SIG-M5 (cell line): Measurements from ENCODE around the gene SLC6A7.

Experiments
- DNase-seq: peaks from one replicate; lab custom pipeline; 2025; lab: John Stamatoyannopoulos, UW

SLC6A7 gene

GRCh38 chr5:150173161-150173560 is 16.7 kb upstream of the SLC6A7 start:
- no peak for DNase-seq

GRCh38 chr5:150174285-150174684 is 15.6 kb upstream of the SLC6A7 start:
- no peak for DNase-seq

- no peak for DNase-seq
Observed at GRCh38 chr5:150175076-150175475, 14.8 kb upstream of the SLC6A7 start.

- DNase-seq = no peak
Observed at GRCh38 chr5:150175536-150175935, 14.3 kb upstream of the SLC6A7 start.

- DNase-seq = no peak
Observed at GRCh38 chr5:150176745-150177477, 13.0 kb upstream of the SLC6A7 start.

DNA sequence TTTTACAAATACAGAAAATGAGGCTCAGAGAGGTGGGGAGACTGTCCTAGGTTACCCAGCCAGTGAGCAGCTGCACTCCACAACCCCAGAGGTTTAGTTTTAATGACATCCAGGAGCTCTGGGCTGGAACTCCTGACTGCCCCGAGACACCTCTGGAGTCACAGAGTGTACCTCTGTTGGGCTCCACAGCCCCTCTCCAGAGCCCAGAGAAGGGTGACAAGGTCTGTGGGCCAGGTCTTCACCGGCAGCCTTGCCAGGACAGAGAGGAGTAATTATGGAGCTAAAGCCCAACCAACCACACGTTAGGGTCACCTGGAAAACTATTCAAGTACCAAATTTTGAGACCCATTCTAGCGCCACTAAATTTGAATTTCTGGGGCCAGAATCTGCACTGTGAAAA is 12.1 kb upstream of the SLC6A7 start:
- no peak for DNase-seq

- DNase-seq = no peak
Observed at GRCh38 chr5:150178262-150178661, 11.6 kb upstream of the SLC6A7 start.

DNA sequence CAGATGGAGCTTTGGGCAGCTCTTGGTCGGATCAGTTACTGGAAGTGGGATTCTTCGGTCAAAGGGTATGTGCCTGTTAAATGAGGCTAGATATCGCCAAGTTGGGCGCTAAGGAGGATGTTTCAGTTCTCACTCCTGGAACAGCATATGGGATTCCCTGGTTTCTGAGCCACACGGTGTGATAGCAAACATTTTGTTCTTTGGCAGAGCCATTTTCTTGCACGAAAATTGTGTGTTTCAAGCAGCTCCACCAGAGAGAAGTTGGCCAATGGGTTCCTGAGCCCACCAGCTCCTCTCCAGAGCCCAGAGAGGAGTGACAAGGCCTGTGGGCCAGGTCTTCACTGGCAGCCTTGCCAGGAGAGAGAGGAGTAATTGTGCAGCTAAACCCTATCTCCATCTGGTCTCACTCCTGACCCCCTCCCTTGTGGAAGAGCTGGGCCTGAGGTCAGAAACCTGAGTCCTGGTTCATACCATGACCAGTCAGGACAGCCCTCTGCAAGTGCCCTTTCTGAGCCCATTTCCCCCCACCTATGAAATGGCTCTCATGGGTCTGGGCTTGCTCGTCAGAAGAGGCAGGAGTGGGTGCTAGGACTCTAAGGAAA is 10.7 kb upstream of the SLC6A7 start:
- DNase-seq = no peak

- DNase-seq = no peak
Observed at GRCh38 chr5:150180241-150181026, 9.4 kb upstream of the SLC6A7 start.

- no peak for DNase-seq
Observed at GRCh38 chr5:150181027-150181426, 8.8 kb upstream of the SLC6A7 start.

- no peak for DNase-seq
Observed at GRCh38 chr5:150181766-150182545, 7.9 kb upstream of the SLC6A7 start.

DNA sequence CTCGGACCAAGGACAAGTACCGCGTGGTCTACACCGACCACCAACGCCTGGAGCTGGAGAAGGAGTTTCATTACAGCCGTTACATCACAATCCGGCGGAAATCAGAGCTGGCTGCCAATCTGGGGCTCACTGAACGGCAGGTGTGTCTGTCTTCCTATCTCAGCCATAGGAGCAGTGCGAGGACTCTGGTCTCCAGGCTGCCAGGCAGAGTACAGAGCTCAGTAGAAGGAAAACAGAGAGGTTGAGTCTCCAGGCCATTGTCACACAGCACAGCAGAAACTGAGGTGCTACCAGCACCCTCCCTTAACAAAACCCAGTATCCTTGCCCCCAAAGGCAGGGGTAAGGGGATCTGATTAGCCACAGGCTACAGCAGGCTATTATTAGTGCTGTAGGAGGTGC is 7.1 kb upstream of the SLC6A7 start:
- DNase-seq = no peak

GRCh38 chr5:150183436-150183835 is 6.4 kb upstream of the SLC6A7 start:
- DNase-seq = no peak

DNA sequence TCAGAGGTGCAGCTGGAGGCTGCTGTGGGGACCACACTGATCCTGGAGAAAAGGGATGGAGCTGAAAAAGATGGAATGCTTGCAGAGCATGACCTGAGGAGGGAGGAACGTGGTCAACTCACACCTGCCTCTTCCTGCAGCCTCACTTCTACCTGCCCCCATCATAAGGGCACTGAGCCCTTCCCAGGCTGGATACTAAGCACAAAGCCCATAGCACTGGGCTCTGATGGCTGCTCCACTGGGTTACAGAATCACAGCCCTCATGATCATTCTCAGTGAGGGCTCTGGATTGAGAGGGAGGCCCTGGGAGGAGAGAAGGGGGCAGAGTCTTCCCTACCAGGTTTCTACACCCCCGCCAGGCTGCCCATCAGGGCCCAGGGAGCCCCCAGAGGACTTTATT is 5.9 kb upstream of the SLC6A7 start:
- no peak for DNase-seq

- DNase-seq = no peak
Observed at GRCh38 chr5:150184990-150185912, 4.6 kb upstream of the SLC6A7 start.

GRCh38 chr5:150186137-150186536 is 3.7 kb upstream of the SLC6A7 start:
- DNase-seq = no peak

DNA sequence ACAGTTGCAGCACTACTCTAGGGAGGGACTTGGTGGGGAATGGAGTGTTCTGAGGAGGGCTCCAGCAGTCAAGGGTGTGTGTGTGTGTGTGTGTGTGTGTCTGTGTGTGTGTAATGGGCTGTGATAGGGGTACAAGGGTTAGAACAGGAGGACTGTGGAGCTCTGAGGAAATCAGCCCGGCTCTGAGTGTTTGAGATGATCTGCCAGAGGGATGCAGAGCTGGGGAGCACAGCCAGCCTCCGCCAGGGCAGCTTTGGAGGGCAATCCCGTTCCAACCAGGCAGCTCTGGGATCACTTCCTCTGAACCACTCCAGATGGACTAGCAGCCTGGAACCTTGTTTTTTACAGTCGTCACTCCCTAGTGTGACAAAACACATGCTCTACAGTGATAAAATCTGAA is 3.0 kb upstream of the SLC6A7 start:
- no peak for DNase-seq

GRCh38 chr5:150188146-150188842 is 1.6 kb upstream of the SLC6A7 start:
- no peak for DNase-seq

DNA sequence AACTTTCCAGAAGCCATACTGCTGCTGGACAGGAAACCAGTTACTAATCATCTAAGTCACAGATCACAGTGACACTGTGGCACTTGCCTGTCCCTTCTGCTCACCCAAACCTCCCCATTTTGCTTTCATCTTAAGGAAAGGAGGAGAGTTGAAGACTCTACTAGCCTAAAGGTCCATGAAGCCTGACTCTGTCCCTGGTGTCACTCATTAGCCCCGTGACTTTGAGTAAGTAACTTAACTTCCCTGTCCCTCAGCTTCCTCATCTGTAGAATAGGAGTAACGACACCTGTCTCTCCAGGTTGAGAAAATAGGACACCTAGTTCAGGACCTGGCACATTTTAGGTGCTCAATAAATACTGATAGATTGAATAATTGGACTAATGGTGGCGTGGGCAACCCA is 536 bp upstream of the SLC6A7 start:
- DNase-seq = no peak

DNA sequence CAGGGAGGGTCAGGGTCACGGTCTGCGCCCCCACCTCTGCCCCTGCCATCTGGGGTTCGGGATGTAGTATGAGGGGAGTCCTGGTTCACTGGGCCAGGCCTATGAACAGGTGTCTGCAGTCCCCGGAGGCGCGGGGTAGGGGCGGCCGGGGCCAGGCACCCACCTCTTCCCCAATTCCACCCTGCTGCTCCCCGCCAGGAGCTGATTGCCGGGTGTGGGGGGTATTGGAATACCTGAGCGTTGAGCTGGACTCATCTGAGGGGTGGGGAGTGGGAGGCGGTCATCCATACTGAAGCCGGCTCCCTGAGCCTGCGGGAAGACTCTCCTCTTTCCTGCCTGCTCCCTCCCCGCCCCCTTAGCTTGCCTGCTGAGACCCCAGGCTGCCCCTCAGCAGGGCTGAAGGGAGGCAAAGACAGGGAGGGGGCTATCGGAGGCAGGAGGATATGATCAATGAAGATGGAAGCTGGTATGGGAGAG is 679 bp downstream of the SLC6A7 start:
- DNase-seq = no peak

DNA sequence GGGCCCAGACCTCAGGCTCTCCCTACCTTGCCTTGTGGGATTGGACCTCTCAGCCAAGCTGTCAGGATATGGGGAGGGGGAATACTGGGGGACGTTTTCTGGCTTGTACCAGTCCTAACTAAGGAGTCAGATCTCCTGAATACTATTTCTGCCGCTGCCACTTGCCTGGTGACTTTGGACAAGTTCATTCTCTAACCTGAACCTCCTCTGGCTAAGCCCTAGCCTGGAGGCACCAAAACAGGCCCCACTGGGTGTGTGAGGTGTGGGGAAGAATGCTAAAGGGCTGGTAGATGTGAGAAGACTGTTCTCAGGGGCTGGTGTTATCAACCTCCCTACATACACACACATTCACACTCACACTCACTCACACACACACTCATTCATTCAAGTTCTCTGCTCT is 1.1 kb downstream of the SLC6A7 start:
- no peak for DNase-seq
